ENCODE data around the gene WBP4.

- TF ChIP-seq POLR2A (IDR thresholded peaks at IDR 0.05; ENCODE audit: extremely low read depth, insufficient read length) (no peak), CTCF (IDR thresholded peaks at IDR 0.05; ENCODE audit: low read depth, low read length) (no peak), MAX (IDR thresholded peaks at IDR 0.05; ENCODE audit: low read depth, low read length) (no peak), MYC (IDR thresholded peaks at IDR 0.05; ENCODE audit: low read depth, low read length) (no peak)
Measured at GRCh38 chr13:41017817-41018601, 43.3 kb upstream of the WBP4 start.
